Heart right ventricle (tissue), 16 donors: ENCODE data around the gene ACSL6. TPM values are rescaled to one million over a fixed set of nuclear protein-coding genes. Genes with fewer than 3 reads are reported as not detected.

Source experiments
- ATAC-seq, 8 donors: fragments of 200-7000 bp; cut with Tn5 transposase; one replicate each; pipeline ENCODE4 v1.9.1; 2020; ENCODE audit warnings: mild to moderate bottlenecking in 8 of 8, moderate library complexity in 8 of 8, moderate number of reproducible peaks in 1 of 8
- DNase-seq, 2 donors: peaks; one replicate each; pipeline ENCODE4 v3.0.0-alpha.2; 2020
- H3K27ac ChIP-seq, 10 donors: fragments of 200-600 bp; sonication (generic) in 2 of 10; one replicate each; pipeline versions ENCODE4 v1.5.0 to v1.8.0; 2020 to 2022; ENCODE audit warnings: mild to moderate bottlenecking in 3 of 10
- H3K27me3 ChIP-seq, 7 donors: fragments of 200-600 bp; one replicate each; pipeline ENCODE4 v1.8.0; 2021 to 2022; ENCODE audit warnings: mild to moderate bottlenecking in 2 of 7
- H3K36me3 ChIP-seq, 9 donors: fragments of 200-600 bp; sonication (generic) in 1 of 9; one replicate each; pipeline versions ENCODE4 v1.5.0 to v1.8.0; 2020 to 2022; ENCODE audit warnings: mild to moderate bottlenecking in 2 of 9
- H3K4me1 ChIP-seq, 9 donors: fragments of 200-600 bp; sonication (generic) in 1 of 9; one replicate each; pipeline versions ENCODE4 v1.5.0 to v1.8.0; 2020 to 2022; ENCODE audit warnings: mild to moderate bottlenecking in 4 of 9
- H3K4me3 ChIP-seq, 10 donors: fragments of 200-600 bp; sonication (generic) in 2 of 10; one replicate each; pipeline versions ENCODE4 v1.5.0 to v1.8.0; 2020 to 2022; ENCODE audit warnings: mild to moderate bottlenecking in 7 of 10, moderate library complexity in 2 of 10
- H3K9me3 ChIP-seq, 11 donors: fragments of 200-600 bp in 10 of 11; sonication (generic) in 2 of 11; one replicate each; pipeline versions ENCODE4 v1.5.0 to v1.8.0; 2013 to 2022; ENCODE audit warnings: mild to moderate bottlenecking in 2 of 11, control low read depth in 1 of 11, moderate library complexity in 1 of 11
- CTCF ChIP-seq, 9 donors: fragments of 200-600 bp; sonication (generic) in 2 of 9; IDR thresholded peaks; one replicate each; pipeline versions ENCODE4 v1.5.0 to v1.8.0; 2021 to 2022; ENCODE audit warnings: antibody characterized with exemption in 9 of 9, mild to moderate bottlenecking in 5 of 9, moderate library complexity in 1 of 9
- WGBS, 2 donors: extraction: QIAGEN DNeasy Blood & Tissue Kit; methylation state at CpG; one replicate each; pipeline ENCODE4 v1.1.7; 2013; ENCODE audit warnings: inconsistent platforms in 1 of 2; 5-methylcytosine and 5-hydroxymethylcytosine counted together
- intact Hi-C, 10 donors: fragments of 100-400 bp; cut with DNase I; formaldehyde crosslinking; loops; one replicate each; pipeline versions ENCODE4 v1.11.1 to v1.14.2; 2022
- polyA plus RNA-seq, 2 donors: library from polyadenylated mRNA; stranded (reverse); fragments of 200-250 nt; gene quantifications; one replicate each; pipeline ENCODE4 v1.2.3, GENCODE V29; 2013
- total RNA-seq, 10 donors: library from RNA; stranded (reverse); fragmentation: NEBNext Ultra II Directional in 3 of 10; extraction: Animal tissue kit (Norgen Biotek cat#: 25700) in 3 of 10; gene quantifications; one replicate each; pipeline versions ENCODE4 v1.2.1 to v1.2.4, GENCODE V29; 2021 to 2023
- donor health status: Arrhythmogenic right ventricular cardiomyopathy.
- donor health status: ischemic (EF 13 %, LVEDD 7.1; RV severe dilation, severe dysfunction).
- donor health status: healthy with polysubstance abuse.
- donor health status: DM: no; HTN: yes; CAD: no.
- donor health status: DM: no; HTN: no; CAD: no.
- donor health status: ischemic (EF 25% LVEDD 6.9; RV normal size, moderate dysfunction).
- donor health status: ischemic (EF 25% LVEDD 5.7; RV mildly dilated, moderate dysfunction).
- donor health status: healthy.
- donor health status: DM: yes; HTN: yes; CAD: no.
- donor health status: Ischemic cardiomyopathy.
- donor health status: ischemic (EF 35%, LVEDD 5.7; RV mildly dilated, moderate dysfunction).
- donor health status: nonischemic (EF 11% LVEDD 7.7; RV severe dilation, severe dysfunction).
- donor health status: DM: yes; HTN: yes; CAD: no.
- donor health status: PGD.
- donor health status: ischemic (EF 29% LVEDD 5.4; RV normal size, mild dysfunction).
- donor health status: nonischemic (EF 23%, LVEDD 6.1; RV moderate dilation, normal function).

The ACSL6 gene
- total and polyA plus RNA-seq, 12 donors = 0.26 to 7.0 (median 3.0) TPM

GRCh38 chr5:131939690-131940345, 71.6 kb downstream of the ACSL6 start:
- H3K9me3 ChIP-seq = no peaks in the 10 kb centered on the region
- H3K36me3 ChIP-seq = no peaks in the 10 kb centered on the region
- ATAC-seq (no peak), DNase-seq (no peak)
- H3K4me3 ChIP-seq = no peak overlapping the region
- H3K4me1 ChIP-seq = peaks cover 0 to 7% (median 0%) of the 10 kb centered on the region in 9 donors
- no peak for TF ChIP-seq CTCF (IDR thresholded peaks at IDR 0.05)
- no peak overlapping the region for H3K27ac ChIP-seq
- intact Hi-C loops = loop anchor here in 1 of 10 donors (10.0 kb wide), 1 partner anchor 115 kb away; no protein-coding TSS in a partner anchor
- H3K27me3 ChIP-seq = no peaks in the 10 kb centered on the region
- 56 to 68% methylated on average over 3 of the region's 3 CpGs for WGBS, 2 donors

- Histone ChIP-seq H3K9me3 (peaks cover 0 to 44% (median 15%) of the 10 kb centered on the region in 11 donors), H3K27ac (no peak overlapping the region), H3K36me3 (no peaks in the 10 kb centered on the region), H3K4me1 (no peaks in the 10 kb centered on the region), H3K27me3 (peaks cover 0 to 4% (median 0%) of the 10 kb centered on the region in 7 donors), H3K4me3 (no peak overlapping the region)
- 71 to 73% methylated on average over 2 of the region's 2 CpGs for WGBS, 2 donors
- ATAC-seq = no peak
- no peak for TF ChIP-seq CTCF (IDR thresholded peaks at IDR 0.05)
- DNase-seq = no peak
- intact Hi-C loops = loop anchor here in 1 of 10 donors (10.0 kb wide), 1 partner anchor 107 kb away; no protein-coding TSS in a partner anchor
Observed at GRCh38 chr5:131932235-131932634, 79.2 kb downstream of the ACSL6 start.

GRCh38 chr5:131928957-131929356, 82.5 kb downstream of the ACSL6 start:
- intact Hi-C loops = no loop called here
- Histone ChIP-seq H3K36me3 (no peaks in the 10 kb centered on the region), H3K4me1 (no peaks in the 10 kb centered on the region), H3K27ac (no peak overlapping the region), H3K9me3 (peaks cover 0 to 68% (median 22%) of the 10 kb centered on the region in 11 donors), H3K4me3 (no peak overlapping the region), H3K27me3 (peaks cover 0 to 4% (median 0%) of the 10 kb centered on the region in 7 donors)
- DNase-seq = no peak
- TF ChIP-seq CTCF (IDR thresholded peaks at IDR 0.05) = no peak
- ATAC-seq = no peak

GRCh38 chr5:131926168-131926567, 85.3 kb downstream of the ACSL6 start:
- no peaks in the 10 kb centered on the region for H3K36me3 ChIP-seq
- intact Hi-C loops = no loop called here
- WGBS, 2 donors = 73 to 85% methylated on average over 3 of the region's 3 CpGs
- DNase-seq = no peak
- no peaks in the 10 kb centered on the region for H3K4me1 ChIP-seq
- no peak for ATAC-seq
- peaks cover 0 to 66% (median 22%) of the 10 kb centered on the region in 11 donors for H3K9me3 ChIP-seq
- H3K27ac ChIP-seq = no peak overlapping the region
- no peak overlapping the region for H3K4me3 ChIP-seq
- H3K27me3 ChIP-seq = no peaks in the 10 kb centered on the region
- TF ChIP-seq CTCF (IDR thresholded peaks at IDR 0.05) = no peak
